GM19351 (cell line): ENCODE measurements around the gene HMCN2.

Experiments
- ATAC-seq: cut with Tn5 transposase; IDR thresholded peaks from one replicate; pipeline ENCODE4 v1.9.1; 2021; ENCODE audit warnings: mild to moderate bottlenecking, moderate library complexity; ENCODE audit not compliant: unreplicated experiment

The HMCN2 gene

GRCh38 chr9:130359819-130360218 lies 94.3 kb downstream of the HMCN2 start:
- no peak for ATAC-seq

- no peak for ATAC-seq
Observed at GRCh38 chr9:130360672-130361071, 95.1 kb downstream of the HMCN2 start.

GRCh38 chr9:130361873-130362362 lies 96.4 kb downstream of the HMCN2 start:
- ATAC-seq = no peak

GRCh38 chr9:130362691-130363090 lies 97.1 kb downstream of the HMCN2 start:
- no peak for ATAC-seq

- ATAC-seq = no peak
Observed at GRCh38 chr9:130363755-130364404, 98.3 kb downstream of the HMCN2 start.

GRCh38 chr9:130364619-130365322 lies 99.2 kb downstream of the HMCN2 start:
- ATAC-seq = no peak

- ATAC-seq = no peak
Observed at GRCh38 chr9:130365323-130365721, 99.8 kb downstream of the HMCN2 start.

- ATAC-seq = no peak
Observed at GRCh38 chr9:130366072-130366471, 100.5 kb downstream of the HMCN2 start.

GRCh38 chr9:130366888-130367550 lies 101.5 kb downstream of the HMCN2 start:
- no peak for ATAC-seq

- ATAC-seq = no peak
Observed at GRCh38 chr9:130368631-130369103, 103.1 kb downstream of the HMCN2 start.

- ATAC-seq = no peak
Observed at GRCh38 chr9:130370226-130370625, 104.7 kb downstream of the HMCN2 start.

- ATAC-seq = no peak
Observed at GRCh38 chr9:130371196-130371966, 105.8 kb downstream of the HMCN2 start.

- ATAC-seq = no peak
Observed at GRCh38 chr9:130372057-130372456, 106.5 kb downstream of the HMCN2 start.

- ATAC-seq = no peak
Observed at GRCh38 chr9:130373679-130374325, 108.2 kb downstream of the HMCN2 start.

GRCh38 chr9:130377612-130378011 lies 112.1 kb downstream of the HMCN2 start:
- no peak for ATAC-seq

- no peak for ATAC-seq
Observed at GRCh38 chr9:130378875-130379648, 113.5 kb downstream of the HMCN2 start.

- no peak for ATAC-seq
Observed at GRCh38 chr9:130379649-130379970, 114.0 kb downstream of the HMCN2 start.

- no peak for ATAC-seq
Observed at GRCh38 chr9:130380920-130381469, 115.4 kb downstream of the HMCN2 start.

GRCh38 chr9:130381660-130382059 lies 116.1 kb downstream of the HMCN2 start:
- no peak for ATAC-seq

- ATAC-seq = no peak
Observed at GRCh38 chr9:130382096-130382495, 116.5 kb downstream of the HMCN2 start.
